GM18858 (cell line): ENCODE data around the gene CAPN9.
"Not testable (repeated sequence)": the region's sequence is repeated elsewhere in the genome, so short reads cannot be mapped to it uniquely, and the experiment has no call there.

Experiments used
- ATAC-seq: cut with Tn5 transposase; IDR thresholded peaks from one replicate; pipeline ENCODE4 v1.9.1; 2021; ENCODE audit not compliant: unreplicated experiment

The CAPN9 gene

GRCh38 chr1:230709619-230710542 lies 37.3 kb upstream of the CAPN9 start:
- no peak for ATAC-seq

GRCh38 chr1:230710543-230710904 lies 36.7 kb upstream of the CAPN9 start:
- ATAC-seq, result no peak

GRCh38 chr1:230711245-230711644 lies 35.9 kb upstream of the CAPN9 start:
- ATAC-seq, result no peak

DNA sequence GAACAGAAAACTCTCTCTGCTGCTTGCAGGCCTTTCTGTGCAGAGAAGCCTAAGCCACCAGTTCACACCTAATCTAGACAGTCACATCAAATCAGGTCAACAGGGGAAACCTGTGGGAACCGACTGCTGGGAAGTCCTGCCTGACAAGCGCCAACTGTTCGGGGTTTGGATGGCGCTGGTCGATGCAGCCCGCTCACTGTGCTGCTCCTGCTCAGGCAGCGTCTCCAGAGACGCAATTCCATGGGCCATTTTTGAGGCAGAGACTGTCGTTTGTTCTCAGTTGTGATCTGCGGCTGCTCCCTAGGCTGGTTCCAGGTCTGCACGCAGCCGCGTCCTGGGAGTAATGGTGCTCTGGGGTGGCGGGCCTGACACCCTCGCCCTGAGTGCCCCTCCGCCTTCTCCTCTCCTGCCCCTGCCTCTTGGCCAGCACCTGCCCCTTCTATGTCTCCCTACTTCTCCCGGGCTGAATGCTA lies 34.7 kb upstream of the CAPN9 start:
- no peak for ATAC-seq

GRCh38 chr1:230713138-230713537 lies 34.0 kb upstream of the CAPN9 start:
- no peak for ATAC-seq

DNA sequence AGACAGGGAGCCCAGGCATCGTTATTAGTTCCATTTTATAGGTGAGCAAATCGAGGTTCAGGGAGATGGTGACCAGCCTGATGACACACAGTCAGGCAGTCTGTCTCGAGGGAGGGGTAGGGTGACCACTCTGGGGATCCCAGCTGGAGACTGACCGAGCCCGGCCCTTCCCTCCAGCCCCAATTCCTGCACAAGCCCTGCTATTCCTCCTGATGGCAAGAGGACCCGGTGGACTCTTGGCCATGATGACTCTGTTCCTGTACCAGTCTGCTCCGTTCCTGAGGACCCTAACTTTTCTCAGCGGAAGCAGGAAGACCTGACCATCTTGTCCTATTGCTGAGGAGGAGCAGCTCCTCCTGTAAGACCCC lies 33.7 kb upstream of the CAPN9 start:
- no peak for ATAC-seq

- ATAC-seq, result no peak
These were observed 33.0 kb upstream of the CAPN9 start, which contains the start of gene AGT for GRCh38 chr1:230713915-230714764. Gene AGT (minus strand): TSS chr1:230714122. CDS start chr1:230710823, 3,299 bp downstream.

DNA sequence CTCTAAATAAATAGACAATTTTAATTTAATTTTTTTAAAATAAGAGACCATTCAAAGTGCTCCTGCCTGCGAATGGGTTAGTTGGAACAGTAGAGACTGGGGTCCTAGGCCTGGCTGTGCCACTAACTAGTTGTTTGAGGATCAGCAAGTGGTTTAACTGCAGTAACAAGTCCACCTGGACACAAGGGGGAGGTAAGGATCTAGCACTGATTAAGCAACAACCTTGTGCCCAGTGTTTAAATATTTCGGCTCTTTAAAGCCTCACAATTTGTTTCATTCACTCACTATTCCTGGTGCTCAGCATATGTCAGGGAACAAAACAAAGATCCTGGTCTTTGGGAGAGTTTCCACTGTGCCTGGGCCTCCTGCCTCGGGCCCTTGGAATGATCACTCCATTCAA lies 31.7 kb upstream of the CAPN9 start:
- ATAC-seq, result no peak

GRCh38 chr1:230716453-230716852 lies 30.7 kb upstream of the CAPN9 start:
- ATAC-seq, result not testable (repeated sequence)

DNA sequence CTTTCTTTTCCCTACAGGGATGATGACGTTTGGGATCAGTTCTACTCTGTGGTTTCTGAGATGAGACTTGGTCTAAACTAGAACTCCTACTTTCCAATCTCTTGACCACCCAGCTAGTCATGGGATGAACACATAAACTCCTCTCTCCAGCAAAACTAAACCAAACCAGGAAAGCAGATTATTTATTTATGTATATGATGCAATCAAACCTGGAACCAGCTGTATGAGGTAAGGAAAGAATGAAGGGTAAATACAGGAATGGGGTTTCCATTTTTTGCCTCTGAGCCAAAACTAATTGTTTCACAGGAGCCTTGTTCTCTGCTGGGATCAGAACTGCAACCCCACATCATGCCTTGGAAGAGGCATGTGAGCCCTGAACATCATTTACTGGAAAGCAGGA lies 29.9 kb upstream of the CAPN9 start:
- no peak for ATAC-seq

- ATAC-seq, result not testable (repeated sequence)
These were observed 25.2 kb upstream of the CAPN9 start for GRCh38 chr1:230721849-230722522.

DNA sequence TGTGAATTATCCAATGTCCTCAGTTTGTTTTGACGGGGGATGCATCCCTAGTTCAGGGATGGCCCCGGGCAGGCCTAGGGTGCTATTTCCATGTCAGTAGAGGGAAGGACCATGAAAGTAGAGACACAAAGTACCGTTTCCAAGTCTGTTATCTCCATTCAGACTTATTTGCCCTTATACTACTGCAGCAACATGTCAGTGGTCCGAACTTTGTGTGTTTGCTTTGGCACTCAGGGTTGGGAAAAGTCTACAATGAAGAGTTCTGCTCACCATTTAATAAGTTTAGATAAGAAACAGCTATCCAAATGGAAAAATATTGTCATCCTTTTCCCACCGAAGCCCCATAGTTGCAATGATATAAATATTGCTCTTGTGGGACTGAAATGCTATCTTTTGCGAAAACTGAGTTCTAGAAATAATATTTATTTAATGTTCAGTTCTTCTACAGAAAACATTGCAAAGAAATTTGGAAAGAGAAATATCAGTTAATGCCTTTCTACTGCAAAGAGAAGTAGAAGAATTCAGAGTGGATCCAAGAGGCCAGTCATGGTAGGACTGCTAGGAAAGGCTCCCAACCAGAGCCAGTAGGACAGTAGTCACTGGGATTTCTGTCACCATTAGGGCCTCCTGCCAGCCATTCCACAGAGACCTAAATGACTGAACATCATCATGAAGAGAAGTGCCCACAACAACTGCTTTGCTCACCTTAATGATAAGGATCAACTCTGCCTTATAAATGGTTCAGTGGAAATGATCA lies 21.8 kb upstream of the CAPN9 start:
- no peak for ATAC-seq

GRCh38 chr1:230728710-230729392 lies 18.3 kb upstream of the CAPN9 start:
- ATAC-seq, result no peak

DNA sequence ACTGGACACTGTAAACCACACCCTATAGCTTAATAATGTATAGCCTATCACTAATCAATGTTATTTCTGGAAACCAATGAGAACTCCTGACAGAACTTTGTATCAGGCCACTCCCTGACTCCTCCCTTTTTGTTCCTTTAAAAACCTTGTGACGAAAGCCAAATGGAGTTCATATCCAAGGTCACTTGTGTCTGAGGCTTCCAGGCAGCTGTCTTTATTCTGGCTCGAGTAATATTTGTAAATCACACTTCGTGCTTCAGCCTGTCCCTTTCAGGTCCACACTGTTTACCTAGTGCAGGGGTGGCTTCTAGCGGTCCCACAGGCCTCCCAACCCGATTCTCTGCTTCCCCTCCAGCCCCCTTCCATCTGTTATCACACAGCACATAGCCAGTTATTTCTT lies 16.2 kb upstream of the CAPN9 start:
- ATAC-seq, result no peak

DNA sequence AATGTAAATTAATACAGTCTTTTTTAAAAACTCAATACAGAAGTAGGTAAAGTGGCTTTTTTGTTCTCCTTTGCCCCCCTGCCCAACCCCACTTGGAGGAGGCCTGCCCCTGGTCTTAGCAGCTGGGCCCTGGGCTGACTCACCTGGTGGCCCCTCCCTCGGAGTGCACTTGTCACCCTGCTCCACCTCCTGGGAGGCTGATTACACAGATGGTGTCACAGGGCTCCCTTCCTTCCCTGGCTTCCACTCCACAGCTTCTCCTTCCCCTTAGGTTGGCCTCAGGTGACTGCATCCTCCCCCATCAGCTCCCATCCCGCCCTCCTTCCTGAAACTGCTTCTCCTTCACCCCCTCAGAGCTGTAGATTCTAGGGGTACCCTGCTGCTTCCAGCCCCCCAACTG lies 11.7 kb upstream of the CAPN9 start:
- no peak for ATAC-seq

DNA sequence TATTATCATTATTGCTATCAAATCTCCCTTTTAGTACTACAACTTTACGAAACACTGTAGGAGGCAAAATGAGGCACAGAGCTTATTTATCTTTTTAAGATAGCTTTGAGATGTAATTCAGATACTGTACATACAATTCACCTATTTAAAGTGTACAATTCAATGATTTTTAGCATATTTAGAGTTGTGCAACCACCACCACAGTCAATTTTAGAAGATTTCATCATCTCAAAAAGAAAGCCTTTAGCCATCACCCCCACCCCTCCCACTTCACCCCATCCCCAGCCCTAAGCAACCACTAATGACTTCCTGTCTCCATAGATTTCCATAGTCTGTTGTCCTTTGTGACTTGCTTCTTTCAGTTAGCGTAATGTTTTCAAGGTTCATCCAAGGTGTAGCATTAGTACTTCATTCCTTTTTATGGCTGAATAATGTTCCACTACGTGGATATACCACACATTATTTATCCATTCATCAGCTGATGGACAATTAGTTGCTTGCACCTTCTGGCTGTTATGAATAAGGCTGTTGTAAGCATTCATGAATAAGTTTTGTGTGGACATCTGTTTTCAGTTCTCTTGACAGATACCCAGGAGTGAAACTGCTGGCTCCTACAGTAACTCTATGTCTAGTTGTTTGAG lies 9.4 kb upstream of the CAPN9 start:
- no peak for ATAC-seq

- ATAC-seq, result no peak
These were observed 7.5 kb upstream of the CAPN9 start for GRCh38 chr1:230739564-230740290.

GRCh38 chr1:230743899-230744298 lies 3.3 kb upstream of the CAPN9 start:
- no peak for ATAC-seq

DNA sequence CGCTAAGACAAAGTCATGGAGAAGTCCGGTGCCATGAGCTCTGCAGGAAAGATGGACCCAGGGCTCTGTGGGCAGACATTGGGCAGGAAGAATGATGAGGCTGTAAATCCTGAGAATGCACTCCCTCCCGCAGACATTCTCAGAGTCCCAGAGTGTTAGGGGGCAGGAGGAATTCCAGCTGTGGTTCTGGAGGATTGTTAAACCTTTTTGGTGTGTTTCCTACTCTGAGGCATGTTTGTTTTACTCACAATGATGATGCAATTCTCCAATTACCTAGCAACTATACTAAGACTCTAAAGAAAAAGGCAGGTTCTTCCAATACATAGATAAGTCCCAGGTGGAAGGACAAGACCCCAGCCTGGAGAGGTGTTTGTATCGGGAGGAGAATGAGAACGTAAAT lies 2.8 kb upstream of the CAPN9 start:
- no peak for ATAC-seq
